Breast epithelium (tissue), 4 donors: Measurements from ENCODE around the gene GJB6. TPM values are rescaled to one million over a fixed set of nuclear protein-coding genes. Genes with fewer than 3 reads are reported as not detected.

Experiments
- DNase-seq, 2 donors: peaks; one replicate each; pipeline ENCODE4 v3.0.0-alpha.2; 2019; ENCODE audit warnings: low spot score in 2 of 2
- H3K27ac ChIP-seq, 2 donors: fragments of 200-600 bp; sonication (generic) in 1 of 2; one replicate each; pipeline ENCODE4 v1.5.1; 2016 to 2019; ENCODE audit warnings: mild to moderate bottlenecking in 1 of 2
- H3K27me3 ChIP-seq, 2 donors: fragments of 200-600 bp; sonication (generic) in 1 of 2; one replicate each; pipeline versions ENCODE4 v1.5.1 to v1.6.0; 2017 to 2019; ENCODE audit warnings: control low read depth in 1 of 2, mild to moderate bottlenecking in 1 of 2
- H3K36me3 ChIP-seq: fragments of 200-600 bp; one replicate; pipeline ENCODE4 v1.5.1; 2019
- H3K4me1 ChIP-seq, 2 donors: fragments of 200-600 bp; sonication (generic); one replicate each; pipeline ENCODE4 v1.5.1; 2016 to 2019; ENCODE audit warnings: control low read depth in 1 of 2
- H3K4me3 ChIP-seq, 3 donors: fragments of 200-600 bp; sonication (generic); 1 replicate in 2 of 3; 2 replicates in 1 of 3; pipeline ENCODE4 v1.5.1; 2016 to 2019; ENCODE audit warnings: mild to moderate bottlenecking in 3 of 3, moderate library complexity in 2 of 3
- H3K9me3 ChIP-seq, 2 donors: fragments of 200-600 bp; sonication (generic) in 1 of 2; one replicate each; pipeline ENCODE4 v1.5.1; 2016 to 2019; ENCODE audit warnings: control low read depth in 1 of 2
- CTCF ChIP-seq, 3 donors: fragments of 450-650 bp; IDR thresholded peaks; one replicate each; pipeline ENCODE4 v1.5.1; 2016 to 2017; ENCODE audit warnings: antibody characterized with exemption in 3 of 3, mild to moderate bottlenecking in 3 of 3, moderate library complexity in 3 of 3
- POLR2A ChIP-seq: fragments of 450-650 bp; IDR thresholded peaks from one replicate; pipeline ENCODE4 v1.6.1; 2016; ENCODE audit warnings: antibody characterized with exemption, mild to moderate bottlenecking, moderate library complexity
- POLR2AphosphoS5 ChIP-seq, 3 donors: sonication (generic); formaldehyde crosslinking; IDR thresholded peaks; one replicate each; pipeline ENCODE4 v1.6.1; 2017; ENCODE audit warnings: antibody characterized with exemption in 3 of 3
- intact Hi-C: fragments of 100-400 bp; cut with DNase I; formaldehyde crosslinking; loops from one replicate; pipeline ENCODE4 v1.15.1; 2023; ENCODE audit warnings: low total_unique reads
- total RNA-seq, 3 donors: library from RNA; depleted of rRNA; stranded (reverse); fragments of >200 nt; gene quantifications; one replicate each; pipeline ENCODE4 v1.1.0, GENCODE V29; 2016

GJB6 gene
- total RNA-seq, 3 donors from 2014 or later: not detected

GRCh38 chr13:20271441-20271840, 39.3 kb upstream of the GJB6 start:
- DNase-seq: no peak
- no peak overlapping the region for H3K27ac ChIP-seq
- no peaks in the 10 kb centered on the region for H3K36me3 ChIP-seq
- TF ChIP-seq POLR2A (no peak), CTCF (IDR thresholded peaks at IDR 0.05) (no peak), POLR2AphosphoS5 (IDR thresholded peaks at IDR 0.05) (no peak)
- no peaks in the 10 kb centered on the region for H3K4me1 ChIP-seq
- no peak overlapping the region for H3K4me3 ChIP-seq
- H3K27me3 ChIP-seq: no peaks in the 10 kb centered on the region
- H3K9me3 ChIP-seq: no peaks in the 10 kb centered on the region
- intact Hi-C loops: no loop called here

DNA sequence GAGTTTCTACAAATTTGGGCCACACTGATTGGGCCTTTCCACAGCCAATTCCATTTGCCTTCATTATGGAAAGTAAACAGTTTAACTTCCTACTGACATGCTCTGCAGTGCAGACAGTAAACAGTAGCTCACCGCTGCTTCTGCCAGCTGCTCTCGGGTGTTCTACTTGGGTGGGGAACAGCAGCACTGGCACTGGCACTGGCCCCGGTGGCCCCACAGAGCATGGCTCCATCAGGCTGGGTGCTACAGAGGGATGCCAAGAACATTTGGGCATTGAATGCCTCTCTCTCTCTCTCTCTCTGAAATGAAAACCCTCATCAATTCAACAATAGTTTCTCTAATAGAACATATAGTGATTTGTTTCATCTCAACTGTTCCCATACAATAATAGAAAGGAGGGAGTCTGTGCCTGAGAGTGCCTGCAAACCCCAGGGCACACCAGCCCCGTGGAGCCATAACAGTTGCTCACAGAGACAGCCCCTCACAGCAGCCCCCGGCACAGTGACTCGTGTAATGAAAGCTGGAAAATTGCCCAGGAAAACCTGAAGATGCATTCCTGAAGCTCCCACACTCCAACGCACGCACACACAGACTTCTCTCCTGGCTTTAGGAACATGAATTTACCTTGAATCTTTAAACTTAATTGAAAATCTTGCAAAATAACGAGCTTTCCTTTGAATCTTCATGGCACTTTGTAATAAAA, 38.2 kb upstream of the GJB6 start:
- Histone ChIP-seq H3K4me1 (no peaks in the 10 kb centered on the region), H3K27me3 (no peaks in the 10 kb centered on the region), H3K4me3 (peak overlapping the region in 1 of 3 donors; percentile 11), H3K27ac (no peak overlapping the region), H3K9me3 (no peaks in the 10 kb centered on the region), H3K36me3 (no peaks in the 10 kb centered on the region)
- intact Hi-C loops: no loop called here
- TF ChIP-seq CTCF (IDR thresholded peaks at IDR 0.05) (no peak), POLR2AphosphoS5 (IDR thresholded peaks at IDR 0.05) (no peak)
- DNase-seq: no peak

DNA sequence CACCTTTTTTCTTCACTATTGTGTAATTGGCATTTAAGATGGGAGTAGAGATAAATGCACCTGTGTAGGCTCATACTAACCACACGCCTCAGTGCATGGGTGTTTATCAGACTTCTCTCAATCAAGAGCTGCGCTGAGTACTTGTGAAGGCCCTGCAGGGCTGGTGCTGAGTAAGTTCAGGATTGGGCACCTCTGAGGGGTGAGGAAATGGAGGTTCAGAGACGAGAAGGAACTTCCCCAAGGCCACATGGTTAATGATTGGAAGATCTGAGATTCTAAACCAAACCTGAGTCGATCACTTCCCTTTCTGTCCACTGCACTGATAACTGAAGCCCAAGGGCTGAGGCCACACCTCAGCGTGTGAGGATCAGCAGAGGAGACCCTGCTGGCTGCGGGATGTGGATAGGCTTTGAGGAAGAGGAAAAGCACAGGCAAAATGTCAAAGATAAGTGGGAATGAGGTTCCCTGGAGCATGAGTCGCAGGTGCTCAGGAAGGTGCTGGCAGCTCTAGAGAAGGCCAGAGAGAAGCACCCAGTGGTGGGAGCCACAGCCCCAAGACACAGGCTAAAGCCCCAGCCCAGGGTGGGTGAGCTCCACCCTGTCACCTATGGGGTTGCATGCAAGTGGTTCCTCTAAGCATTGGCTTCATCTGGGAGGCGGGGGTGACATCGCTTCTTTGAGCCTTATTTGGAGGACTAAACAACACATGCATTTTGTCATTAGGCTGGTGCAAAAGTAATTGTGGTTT, 32.3 kb upstream of the GJB6 start:
- Histone ChIP-seq H3K9me3 (no peaks in the 10 kb centered on the region), H3K27me3 (no peaks in the 10 kb centered on the region), H3K4me1 (no peaks in the 10 kb centered on the region), H3K4me3 (no peak overlapping the region), H3K36me3 (no peaks in the 10 kb centered on the region), H3K27ac (no peak overlapping the region)
- DNase-seq: no peak
- TF ChIP-seq POLR2AphosphoS5 (IDR thresholded peaks at IDR 0.05) (no peak), POLR2A (no peak), CTCF (IDR thresholded peaks at IDR 0.05) (no peak)
- intact Hi-C loops: no loop called here

GRCh38 chr13:20263393-20264044, 31.4 kb upstream of the GJB6 start:
- TF ChIP-seq CTCF (IDR thresholded peaks at IDR 0.05): no peak
- TF ChIP-seq POLR2A: no peak
- no peak for TF ChIP-seq POLR2AphosphoS5 (IDR thresholded peaks at IDR 0.05)
- Histone ChIP-seq H3K36me3 (no peaks in the 10 kb centered on the region), H3K4me1 (no peaks in the 10 kb centered on the region), H3K27me3 (no peaks in the 10 kb centered on the region), H3K4me3 (no peak overlapping the region), H3K27ac (no peak overlapping the region), H3K9me3 (no peaks in the 10 kb centered on the region)
- intact Hi-C loops: no loop called here
- DNase-seq: no peak

GRCh38 chr13:20258963-20259288, 26.8 kb upstream of the GJB6 start:
- TF ChIP-seq CTCF (IDR thresholded peaks at IDR 0.05) (no peak), POLR2AphosphoS5 (IDR thresholded peaks at IDR 0.05) (no peak)
- Histone ChIP-seq H3K4me1 (no peaks in the 10 kb centered on the region), H3K27ac (no peak overlapping the region), H3K4me3 (no peak overlapping the region), H3K27me3 (peaks cover 0 to 6% of the 10 kb centered on the region in 2 donors), H3K9me3 (no peaks in the 10 kb centered on the region), H3K36me3 (no peaks in the 10 kb centered on the region)
- DNase-seq: no peak
- intact Hi-C loops: no loop called here
